ENCODE measurements around the gene MYO15A. TPM values are rescaled to one million over a fixed set of nuclear protein-coding genes. Genes with fewer than 3 reads are reported as not detected.

Gene MYO15A
- total RNA-seq, 1 experiment from 2014 or later, result 2.8 TPM

GRCh38 chr17:18182978-18183333 is 74.4 kb downstream of the MYO15A start:
- Histone ChIP-seq H3K36me3 (ENCODE audit: control insufficient read depth in 1 of 2, insufficient read depth in 2 of 2, low read length in 2 of 2) (peaks cover 12 to 13% of the 10 kb centered on the region in 2 experiments; a peak in 3 of 4 replicates), H3K4me1 (ENCODE audit: control insufficient read depth in 1 of 2, insufficient read depth in 2 of 2, low read length in 2 of 2) (peaks cover 18 to 39% of the 10 kb centered on the region in 2 experiments), H3K27me3 (ENCODE audit: insufficient read depth, low read length) (no peaks in the 10 kb centered on the region), H2AFZ (ENCODE audit: low read depth, low read length, poor library complexity, severe bottlenecking) (peak overlapping the region; percentile 79), H4K20me1 (ENCODE audit: insufficient read depth) (no peaks in the 10 kb centered on the region), H3K9me3 (ENCODE audit: control insufficient read depth in 1 of 2, insufficient read depth in 1 of 2, low read depth in 1 of 2, low read length in 2 of 2) (no peaks in the 10 kb centered on the region), H3K9ac (ENCODE audit: low read length) (peak overlapping the region; percentile 87), H3K4me3 (replicated peaks in 1 of 2; ENCODE audit: low read depth in 1 of 2, low read length in 2 of 2) (peak overlapping the region; percentile 79 to 80), H3K27ac (ENCODE audit: low read depth, low read length) (peak overlapping the region; percentile 99), H3K4me2 (ENCODE audit: low read length) (peak overlapping the region; percentile 94), H3K79me2 (ENCODE audit: insufficient read depth, low read length) (peaks cover 39% of the 10 kb centered on the region), H3K9me2 (ENCODE audit: insufficient read depth) (no peaks in the 10 kb centered on the region)
- DNase-seq (ENCODE audit: low read depth, low spot score) (no peak), ATAC-seq (peak; percentile 69)
- TF ChIP-seq POLR2A (IDR thresholded peaks at IDR 0.05; ENCODE audit: borderline replicate concordance, extremely low read depth, insufficient read depth, insufficient read length) (peak; percentile 62), SIN3A (IDR thresholded peaks at IDR 0.05; ENCODE audit: low read depth) (0 out of 2 replicates have a peak, but pooled peaks have one; percentile 26), MAX (IDR thresholded peaks at IDR 0.05) (peak; percentile 87), ATF3 (IDR thresholded peaks at IDR 0.05) (no peak), ZBTB33 (IDR thresholded peaks at IDR 0.05; ENCODE audit: extremely low read depth, insufficient replicate concordance, low read length) (no peak), SP1 (IDR thresholded peaks at IDR 0.05; ENCODE audit: low read depth) (no peak), POLR2AphosphoS5 (IDR thresholded peaks at IDR 0.05; ENCODE audit: low read depth, low read length) (peak; percentile 66), EGR1 (IDR thresholded peaks at IDR 0.05; ENCODE audit: low read depth) (no peak; the same call in 1 of the 2 replicates)
- ChIA-PET POLR2A (interaction anchor here (0.7 to 1.3 kb wide), 4 partner anchors 11 to 836 kb away, joined by 3 read pairs; no protein-coding TSS in a partner anchor), CTCF (interaction anchor here (1.5 to 2.1 kb wide), 3 partner anchors 25 to 36 kb away, joined by 3 to 7 read pairs (median 6); no protein-coding TSS in a partner anchor), RAD21 (ENCODE audit: low non-redundant PET in 1 of 2, low total read pairs in 2 of 2, uncharacterized antibody in 2 of 2, unreplicated experiment in 2 of 2) (no interaction called here)
- BruUV-seq (replicated peaks), result no TSS peak
- intact Hi-C loops (cut with micrococcal nuclease), result no loop called here

All from HCT116 (cell line).